ENCODE data around the gene INSL3.

INSL3 gene, protein sequence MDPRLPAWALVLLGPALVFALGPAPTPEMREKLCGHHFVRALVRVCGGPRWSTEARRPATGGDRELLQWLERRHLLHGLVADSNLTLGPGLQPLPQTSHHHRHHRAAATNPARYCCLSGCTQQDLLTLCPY

DNA sequence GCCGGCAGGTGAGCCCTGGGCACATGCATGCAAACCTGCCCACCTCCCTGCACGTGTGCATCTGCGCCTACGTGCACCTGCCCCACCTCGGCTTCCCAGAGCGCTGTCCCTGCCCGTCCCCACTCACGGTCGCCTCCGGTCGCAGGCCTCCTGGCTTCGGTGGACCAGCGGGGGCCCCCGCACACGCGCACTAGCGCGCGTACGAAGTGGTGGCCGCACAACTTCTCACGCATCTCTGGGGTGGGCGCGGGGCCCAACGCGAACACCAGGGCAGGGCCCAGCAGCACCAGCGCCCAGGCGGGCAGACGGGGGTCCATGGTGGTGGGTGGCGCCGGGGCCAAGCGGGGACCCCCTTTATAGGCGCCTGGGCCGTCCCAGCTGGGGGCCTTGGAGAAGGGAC lies at the start of gene INSL3:
INSL3 (minus strand) TSS at position 330 of the 400 bp plus-strand sequence; CDS start at position 317, 13 bp downstream.
- no peak for DNase-seq

DNA sequence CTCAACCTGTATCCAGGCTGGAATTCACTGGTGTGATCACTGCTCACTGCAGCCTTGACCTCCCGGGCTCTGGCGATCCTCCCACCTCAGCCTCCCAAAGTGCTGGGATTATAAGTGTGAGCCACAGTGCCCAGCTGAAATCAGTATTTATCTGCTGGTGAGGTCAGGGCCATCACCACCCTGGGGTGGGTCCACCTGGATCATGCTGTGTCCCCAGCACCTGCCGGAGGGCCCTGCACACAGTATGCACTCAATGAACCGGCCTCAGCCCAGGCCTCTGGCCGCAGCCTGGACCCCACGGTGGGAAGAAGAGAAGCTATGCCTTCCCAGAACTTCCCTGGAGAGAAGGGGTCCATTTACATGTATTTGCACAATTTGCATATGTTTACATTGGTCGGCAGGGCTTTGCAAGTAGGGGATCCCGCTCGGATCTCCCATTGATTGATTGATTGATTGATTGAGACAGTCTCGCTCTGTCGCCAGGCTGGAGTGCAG lies 47.8 kb upstream of the INSL3 start:
- no peak for DNase-seq

DNA sequence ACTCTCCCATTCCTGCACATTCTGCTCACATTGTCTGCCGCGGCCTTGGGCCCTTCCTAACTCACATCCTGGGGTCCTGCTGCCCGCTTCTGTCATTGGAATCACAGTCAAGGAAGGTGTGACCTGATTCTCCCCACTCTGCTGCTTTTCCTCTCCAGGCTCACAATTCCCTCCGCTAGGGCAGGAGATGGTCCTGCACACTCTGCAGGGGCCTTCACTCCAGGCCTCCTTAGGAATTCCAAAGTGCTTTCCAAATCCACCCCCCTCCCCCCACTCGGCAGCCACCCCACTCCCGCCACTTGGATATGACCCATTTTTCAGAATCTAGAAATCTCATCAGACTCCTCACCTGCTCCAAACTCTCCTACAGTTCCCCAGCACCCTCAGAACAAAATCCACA lies 47.4 kb upstream of the INSL3 start:
- DNase-seq, result no peak

DNA sequence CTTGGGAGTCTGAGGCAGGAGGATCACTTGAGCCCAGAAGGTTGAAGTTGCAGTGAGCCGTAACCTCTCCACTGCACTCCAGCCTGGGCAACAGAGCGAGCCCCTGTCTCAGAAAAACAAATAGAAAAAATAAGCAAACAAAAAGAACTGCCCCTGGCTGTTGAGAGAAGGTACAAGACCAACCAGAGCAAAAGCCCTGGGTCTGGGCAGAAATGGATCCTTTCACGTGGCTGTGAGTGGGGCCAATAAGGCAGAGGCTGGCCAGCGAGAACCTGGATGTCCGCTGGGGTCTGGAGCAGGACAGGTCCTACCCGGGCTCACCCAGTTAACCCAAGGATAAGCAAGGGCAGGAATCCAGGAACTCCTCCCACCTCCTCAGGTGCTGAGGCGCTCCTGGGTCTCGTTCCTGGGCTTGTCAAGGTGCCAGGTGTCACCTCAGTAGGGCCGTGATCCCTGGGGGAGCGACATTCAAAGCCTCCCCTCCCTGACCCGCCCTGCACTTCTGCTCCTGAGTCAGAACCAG lies 45.7 kb upstream of the INSL3 start:
- DNase-seq, result no peak

DNA sequence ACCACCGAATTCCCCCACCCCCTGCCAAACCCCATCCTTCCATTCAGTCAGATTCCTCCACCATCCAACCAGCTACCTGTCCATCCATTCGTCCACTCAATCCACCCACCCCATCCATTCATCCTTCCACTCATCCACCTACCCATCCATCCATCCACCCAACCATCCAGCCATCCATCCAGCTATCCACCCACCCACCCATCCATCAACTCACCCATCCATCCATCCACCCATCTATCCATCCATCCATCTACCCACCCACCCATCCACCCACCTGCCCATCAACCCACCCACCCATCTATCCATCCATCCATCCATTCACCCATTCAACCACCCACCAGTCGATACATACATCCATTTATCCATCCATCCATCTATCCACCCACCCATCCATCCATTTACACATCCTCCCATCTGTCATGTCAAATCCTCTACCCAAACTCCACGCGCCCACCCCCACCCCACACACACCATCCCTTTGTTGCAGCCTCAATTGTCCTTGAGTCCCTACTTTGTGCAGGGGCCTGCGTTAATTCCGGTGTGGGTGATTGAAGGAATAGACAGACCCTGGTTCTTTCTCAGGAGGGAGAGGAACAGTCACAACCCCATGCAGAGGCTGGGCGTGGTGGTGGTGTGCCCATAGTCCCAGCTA lies 45.1 kb upstream of the INSL3 start:
- no peak for DNase-seq

DNA sequence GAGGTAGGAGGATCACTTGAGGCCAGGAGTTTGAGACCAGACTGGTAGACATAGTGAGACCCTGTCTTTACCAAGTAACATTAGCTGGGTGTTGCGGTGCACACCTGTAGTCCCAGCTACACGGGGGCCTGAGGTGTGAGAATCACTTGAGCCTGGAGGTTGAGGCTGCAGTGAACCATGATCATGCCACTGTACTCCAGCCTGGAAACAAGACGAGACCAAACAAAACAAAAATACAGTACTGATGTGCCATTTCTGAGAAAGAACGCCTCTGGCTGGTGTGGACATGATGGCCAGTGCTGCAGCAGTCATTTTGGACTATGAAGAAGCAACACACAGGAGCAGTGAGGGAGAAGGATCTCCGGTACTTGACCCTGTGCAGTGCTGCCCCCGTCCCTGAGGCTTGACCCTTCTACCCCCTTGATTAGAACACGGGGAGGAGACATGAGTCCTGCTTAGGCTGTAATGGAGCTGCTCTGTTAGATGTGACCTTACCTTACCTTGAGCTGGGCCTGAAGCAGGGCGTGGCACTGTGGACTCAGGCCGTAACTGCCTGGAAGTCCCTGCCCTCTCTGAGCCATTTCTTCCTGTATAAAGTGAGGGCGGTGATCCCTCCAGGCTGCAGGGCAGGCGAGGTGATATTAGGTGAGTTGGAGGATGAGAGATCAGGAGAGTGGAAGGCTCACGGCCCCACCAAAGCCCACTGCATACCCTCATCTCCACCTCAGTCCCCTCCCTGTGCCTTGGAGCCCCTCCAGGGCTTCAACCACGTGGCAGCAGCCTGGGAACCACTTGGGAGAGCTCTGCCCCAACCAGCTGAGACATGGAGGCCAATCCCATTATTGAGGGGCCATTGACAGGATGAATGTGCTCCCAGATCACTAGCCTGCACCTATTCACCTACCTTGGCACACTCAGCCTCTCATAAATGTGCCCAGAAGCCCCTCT lies 44.3 kb upstream of the INSL3 start:
- DNase-seq, result no peak

DNA sequence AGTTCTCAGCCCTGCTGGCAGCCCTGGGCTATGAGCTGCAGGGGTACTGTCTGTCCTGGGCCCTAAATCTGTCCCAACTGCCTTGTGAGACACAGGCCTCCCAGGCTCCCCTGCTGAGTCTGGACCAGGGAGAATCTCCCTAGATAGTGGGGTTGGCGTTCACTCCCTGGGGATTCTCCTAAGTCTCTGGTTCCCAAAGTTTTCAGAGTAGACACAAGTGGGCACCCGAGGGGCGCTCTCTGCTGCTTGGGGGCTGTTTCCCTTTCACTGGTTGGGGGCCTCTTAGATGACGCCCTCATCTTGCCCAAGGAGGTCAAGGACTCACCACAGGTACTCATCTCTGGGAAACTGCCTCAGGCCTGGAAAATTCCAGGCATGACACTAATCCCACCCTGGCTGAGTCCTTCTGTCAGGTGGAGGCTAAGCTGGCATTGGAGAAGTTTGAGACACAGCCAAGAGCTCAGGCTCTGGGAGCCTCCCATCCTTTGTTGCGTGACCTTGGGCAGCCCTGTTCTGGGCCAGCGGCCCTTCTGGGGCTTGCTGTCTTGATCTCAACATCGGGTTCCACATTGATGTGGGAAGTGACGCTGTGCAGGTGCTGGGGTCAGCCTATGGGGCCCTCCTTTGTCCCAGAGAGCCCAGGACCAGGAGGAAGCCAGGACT lies 42.3 kb upstream of the INSL3 start:
- no peak for DNase-seq

DNA sequence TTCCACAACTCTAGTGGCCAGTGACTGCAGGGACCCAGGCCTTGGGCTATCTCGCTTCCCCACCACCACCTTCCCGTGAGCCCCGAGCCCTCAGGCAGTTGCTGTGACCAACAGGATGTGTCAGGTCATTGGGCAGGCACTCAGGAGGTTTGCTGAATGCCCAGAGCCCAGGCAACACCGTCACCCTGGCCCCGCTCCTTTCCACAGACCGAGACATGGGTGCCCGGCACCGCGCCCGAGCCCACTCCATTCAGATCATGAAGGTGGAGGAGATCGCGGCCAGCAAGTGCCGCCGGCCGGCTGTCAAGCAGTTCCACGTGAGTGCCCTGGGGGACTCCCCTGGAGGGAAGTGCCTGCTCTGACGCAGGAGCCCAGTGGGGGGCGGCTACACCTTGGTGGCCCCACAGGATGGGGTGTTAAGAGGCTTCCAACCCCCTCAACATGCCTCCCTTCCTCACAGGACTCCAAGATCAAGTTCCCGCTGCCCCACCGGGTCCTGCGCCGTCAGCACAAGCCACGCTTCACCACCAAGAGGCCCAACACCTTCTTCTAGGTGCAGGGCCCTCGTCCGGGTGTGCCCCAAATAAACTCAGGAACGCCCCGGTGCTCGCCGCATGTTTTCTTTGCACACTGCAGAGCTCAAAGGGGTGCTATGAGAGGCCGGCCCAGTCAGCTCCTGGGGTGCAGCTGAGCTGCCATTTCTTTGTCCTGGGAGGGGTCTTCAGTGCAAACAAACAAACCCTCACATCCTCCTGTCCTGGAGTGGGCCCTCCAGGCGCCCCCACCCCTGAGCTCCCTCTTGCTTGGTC lies 41.6 kb upstream of the INSL3 start:
- DNase-seq, result no peak

DNA sequence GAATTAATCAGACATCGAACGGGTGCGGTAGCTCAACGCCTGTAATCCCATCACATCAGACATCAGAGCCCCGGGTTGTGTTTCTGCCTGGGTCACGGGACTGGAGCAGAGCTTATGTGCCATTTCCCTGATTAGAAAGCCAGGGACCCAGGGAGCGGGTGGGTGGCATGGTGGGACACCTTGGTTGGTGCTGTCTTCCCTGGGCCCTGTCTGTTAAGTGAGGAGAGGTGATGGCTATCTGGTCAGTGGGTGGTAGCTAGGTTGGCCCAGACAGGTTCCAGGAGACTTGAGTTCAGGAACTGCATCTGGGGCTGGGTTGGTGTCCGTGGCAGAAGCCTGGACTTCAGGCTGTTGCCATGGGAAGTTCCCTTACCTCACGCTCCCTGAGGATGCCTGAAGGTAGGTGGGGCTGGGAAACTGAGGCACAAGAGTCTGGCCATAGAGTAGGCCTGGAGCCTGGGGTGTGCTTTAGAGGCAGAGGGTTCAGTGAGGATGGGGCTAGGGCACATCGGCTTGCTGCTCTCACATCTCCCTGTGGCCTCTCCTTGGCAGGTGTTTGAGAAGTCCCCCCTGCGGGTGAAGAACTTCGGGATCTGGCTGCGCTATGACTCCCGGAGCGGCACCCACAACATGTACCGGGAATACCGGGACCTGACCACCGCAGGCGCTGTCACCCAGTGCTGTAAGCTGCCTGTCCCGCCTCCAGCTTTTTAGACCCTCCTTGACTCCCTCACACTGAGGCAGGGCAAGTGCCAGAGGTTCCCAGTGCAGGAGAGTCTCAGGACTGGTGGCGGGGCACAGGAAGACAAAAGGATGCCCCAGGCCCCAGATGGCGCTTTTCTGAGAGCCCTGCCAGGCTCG lies 40.5 kb upstream of the INSL3 start:
- no peak for DNase-seq

DNA sequence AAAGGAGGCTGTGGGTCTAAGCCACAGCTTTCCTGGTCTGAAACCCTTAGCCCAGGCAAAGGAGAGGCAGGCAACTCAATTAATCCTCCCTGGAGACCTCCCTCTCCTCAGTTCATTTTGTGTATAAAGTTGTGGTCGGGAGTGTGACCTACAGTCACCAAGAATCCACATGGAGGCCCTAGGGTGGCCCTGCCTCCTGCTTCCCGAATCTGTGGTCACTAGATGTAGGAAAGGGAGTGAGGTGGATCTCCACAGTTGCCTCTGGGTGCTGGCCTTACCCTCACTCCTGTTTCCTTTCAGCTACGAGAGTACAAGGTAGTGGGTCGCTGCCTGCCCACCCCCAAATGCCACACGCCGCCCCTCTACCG lies 39.7 kb upstream of the INSL3 start:
- DNase-seq, result no peak

DNA sequence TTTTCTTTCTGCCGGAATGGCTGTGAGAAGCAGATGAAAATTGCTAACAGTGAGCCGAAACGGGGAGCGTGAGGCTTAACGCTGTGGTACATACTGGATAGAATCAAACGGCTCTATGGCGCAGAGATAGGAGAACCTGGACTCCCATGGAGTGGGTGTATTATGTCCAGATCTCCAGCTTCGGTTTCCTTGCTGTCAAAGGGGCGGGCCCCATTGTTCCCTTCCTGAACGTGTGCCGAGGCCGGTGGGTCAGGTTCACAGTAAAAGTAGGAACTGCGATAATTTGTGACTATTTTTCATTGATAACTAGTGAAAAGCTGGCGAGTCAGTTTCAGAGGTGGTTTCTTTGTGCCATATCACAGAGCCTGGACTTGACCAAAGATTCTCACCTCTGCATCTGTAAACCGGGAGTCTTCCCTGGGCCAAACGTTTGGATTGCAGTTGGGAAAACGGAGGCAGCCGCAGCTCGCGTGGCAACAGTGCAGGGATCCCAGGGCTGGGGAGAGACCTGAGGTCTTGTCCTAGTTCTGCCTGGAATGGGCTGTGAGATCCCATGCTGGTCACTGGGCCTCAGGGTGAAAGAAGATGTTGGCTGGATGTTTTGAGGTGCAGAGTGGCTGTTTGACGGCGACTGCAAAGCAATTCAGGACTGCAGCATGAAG lies 39.1 kb upstream of the INSL3 start:
- no peak for DNase-seq

DNA sequence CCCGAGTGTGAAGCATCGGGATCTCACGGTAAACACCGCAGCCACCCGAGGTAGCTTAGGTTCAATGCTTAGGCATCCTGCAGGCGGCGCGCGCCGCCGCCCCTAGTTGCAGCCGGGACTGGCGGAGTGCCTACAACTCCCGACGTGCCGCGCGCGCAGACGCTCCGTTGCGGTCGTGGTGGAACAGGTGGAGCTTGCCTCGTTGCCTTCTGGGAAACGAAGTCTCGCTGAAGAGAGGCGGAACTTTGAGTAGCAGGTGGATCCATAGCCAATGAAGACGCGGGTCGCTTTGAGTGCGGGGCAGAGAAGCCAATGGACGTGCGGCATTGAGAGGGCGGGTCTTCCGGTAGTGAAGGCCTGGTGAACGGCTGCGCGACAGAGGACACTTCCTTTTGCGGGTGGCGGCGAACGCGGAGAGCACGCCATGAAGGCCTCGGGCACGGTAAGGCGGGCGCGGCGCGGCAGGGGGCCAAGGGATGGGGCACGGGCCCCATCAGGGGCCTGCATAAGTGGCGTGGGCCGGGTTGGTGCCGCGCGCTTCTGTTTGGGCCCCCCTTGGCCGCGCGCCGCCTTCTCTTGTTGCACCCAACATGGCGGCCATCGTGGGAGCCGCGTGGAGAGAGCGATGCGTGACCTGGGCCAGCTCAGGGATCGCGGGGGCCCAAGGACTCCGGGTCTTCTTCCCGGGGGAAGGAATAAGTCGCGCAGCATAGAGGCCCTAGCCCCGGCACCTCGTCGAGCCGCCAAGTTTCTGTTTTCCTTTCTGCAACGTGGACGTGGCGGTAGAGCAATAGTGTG lies 38.4 kb upstream of the INSL3 start, which contains the start of gene RPL18A:
RPL18A (plus strand) TSS at position 378 of the 798 bp plus-strand sequence; CDS start at position 425, 47 bp downstream.
- DNase-seq, result peak; percentile 100

DNA sequence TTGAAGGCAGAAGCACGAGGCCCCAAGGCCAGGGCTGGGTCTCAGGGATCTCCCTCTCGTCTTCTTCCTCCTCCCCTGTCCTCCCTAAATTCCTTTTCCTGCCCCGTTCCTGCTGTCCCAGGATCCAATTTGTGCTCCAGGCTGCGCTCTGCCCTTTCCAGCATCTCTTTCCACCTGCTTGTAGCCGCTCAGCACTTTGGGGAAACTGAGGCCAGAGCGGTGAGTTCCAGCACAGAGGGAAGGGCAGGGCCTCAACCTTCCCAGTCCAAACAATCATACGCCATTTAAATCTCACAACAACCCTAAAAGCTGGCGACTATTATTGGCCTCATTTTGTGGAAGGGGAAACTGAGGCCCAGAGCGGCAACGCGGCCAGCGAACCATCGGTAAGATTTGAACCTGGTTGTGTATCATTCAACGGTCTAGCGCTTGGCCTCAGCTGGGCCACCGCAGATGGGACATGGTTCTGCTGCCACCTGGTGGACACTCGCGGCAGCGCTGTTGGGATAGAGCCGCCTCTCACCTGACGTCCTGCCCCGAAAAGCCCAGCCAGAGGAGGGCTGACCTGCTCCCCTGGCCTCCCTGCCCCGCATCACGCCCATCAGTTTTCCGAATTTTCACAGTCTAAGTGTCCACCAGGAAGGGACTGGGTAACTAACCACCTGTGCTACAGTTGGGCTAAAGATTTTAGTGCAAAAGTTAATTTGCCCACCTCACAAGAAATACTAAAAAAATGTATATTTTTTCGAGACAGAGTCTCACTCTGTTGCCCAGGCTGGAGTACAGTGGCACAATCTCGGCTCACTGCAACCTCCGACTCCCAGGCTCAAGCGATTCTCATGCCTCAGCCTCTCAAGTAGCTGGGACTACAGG lies 34.2 kb upstream of the INSL3 start:
- DNase-seq, result peak; percentile 93

DNA sequence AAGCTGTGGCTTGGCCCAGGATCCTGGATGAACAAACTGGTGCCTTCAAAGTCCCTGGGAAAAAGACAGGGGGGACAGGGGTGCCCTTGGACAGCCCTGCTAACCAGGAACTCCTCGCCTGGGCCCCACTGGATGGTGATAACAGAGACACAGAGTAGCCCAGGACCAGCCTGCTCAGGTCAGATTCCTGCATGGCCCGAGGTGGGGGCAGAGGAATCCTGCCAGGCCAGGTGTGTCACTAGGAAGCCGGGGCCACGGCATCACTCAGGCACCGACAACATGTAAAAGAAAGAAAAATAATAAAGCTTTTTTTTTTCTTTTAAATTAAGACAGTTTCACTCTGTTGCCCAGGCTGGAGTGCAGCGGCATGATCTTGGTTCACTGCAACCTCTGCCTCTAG lies 32.7 kb upstream of the INSL3 start:
- DNase-seq, result no peak

DNA sequence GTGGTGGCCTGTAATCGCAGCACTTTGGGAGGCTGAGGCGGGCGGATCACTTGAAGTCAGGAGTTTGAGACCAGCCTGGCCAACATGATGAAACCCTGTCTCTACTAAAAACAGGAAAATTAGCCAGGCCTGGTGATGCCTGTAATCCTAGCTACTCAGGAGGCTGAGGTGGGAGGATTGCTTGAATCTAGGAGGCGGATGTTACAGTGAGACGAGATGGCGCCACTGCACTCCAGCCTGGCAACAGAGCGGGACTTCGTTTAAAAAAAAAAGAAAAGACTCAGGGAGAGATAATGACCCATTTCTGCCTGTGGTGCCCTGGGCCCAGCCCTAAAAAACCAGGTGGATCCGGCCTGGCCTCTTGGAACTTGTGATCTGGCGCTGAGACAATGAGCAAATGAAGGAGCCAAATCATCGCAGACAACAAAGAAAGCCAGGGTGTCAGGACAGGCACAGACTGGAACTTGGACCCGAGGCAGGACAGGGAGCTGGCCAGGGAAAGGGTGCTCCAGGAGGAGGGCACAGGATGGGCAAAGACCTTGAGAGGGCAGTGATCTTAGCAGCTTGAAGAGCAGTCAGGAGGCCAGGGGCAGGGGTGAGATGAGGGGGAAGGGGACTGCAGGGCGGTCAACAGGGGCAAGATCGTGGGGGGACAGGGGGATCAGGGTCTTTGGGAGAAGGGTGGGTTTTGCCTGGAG lies 27.4 kb upstream of the INSL3 start:
- DNase-seq, result no peak

DNA sequence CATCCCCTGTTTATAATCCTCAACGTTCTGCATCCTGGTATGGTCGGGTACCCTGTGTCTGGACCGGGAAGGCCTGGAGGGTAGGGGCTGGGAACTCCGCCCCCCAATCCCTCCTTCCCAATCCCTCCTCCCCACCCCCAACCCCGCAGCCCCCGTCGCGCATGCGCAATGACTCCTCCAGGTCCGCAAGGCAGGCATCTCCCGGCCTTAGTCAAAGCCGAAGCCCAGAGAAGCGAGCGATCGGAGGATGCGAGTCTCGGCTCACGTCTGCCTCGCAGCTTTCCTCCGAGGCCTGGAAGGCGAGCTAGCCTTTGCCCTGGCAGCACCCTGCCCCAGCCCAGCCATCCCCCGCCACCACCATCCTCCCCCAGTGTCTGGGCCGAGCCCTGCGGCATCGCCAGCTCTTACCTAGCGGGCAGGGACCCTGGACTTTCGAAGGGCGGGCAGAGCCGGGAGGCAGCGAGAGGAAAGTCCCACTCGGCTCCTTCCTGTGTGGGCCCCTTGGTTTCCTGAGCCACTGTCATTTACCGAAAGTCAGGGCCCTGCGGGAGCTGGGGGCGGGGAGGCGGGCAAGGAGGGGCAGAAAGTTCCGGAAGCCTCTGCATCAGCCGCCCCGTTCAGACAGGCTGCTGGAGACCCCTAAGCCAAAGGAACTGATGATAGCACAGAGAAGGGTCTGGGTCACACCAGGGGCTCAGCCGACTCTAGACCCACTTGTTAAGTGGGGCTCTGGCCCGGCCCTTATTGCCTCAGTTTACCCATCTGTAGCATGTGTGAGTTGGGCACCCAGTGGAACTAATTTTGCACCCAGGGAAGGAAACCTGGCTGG lies 26.4 kb upstream of the INSL3 start, which contains the start of gene JAK3:
JAK3 (minus strand) TSS at position 445 of the 829 bp plus-strand sequence. CDS start 3,565 bp downstream, outside the sequence.
- DNase-seq, result peak; percentile 94

DNA sequence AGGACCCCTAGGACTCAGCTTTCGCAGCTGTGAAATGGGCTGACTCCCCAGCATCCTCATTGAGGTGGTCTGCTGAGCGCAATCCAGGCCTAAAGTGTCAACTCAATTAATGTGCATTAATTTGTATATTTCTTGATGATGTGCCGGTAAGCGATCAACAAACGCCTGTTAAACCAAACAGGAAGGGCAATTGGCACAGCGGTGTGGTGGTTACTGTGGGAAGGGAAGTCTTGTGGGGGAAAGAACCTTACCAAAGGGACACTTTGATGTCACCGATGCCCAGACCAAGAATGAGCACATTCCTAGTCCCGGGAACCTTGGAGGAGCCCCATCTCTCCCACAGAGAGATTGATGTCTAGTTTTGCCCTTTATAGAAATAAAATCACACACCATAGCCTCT lies 24.8 kb upstream of the INSL3 start:
- peak; percentile 64 for DNase-seq
